K562 (cell line): Measurements from ENCODE around the gene TUT4. TPM values are rescaled to one million over a fixed set of nuclear protein-coding genes. Genes with fewer than 3 reads are reported as not detected.
A peak's percentile ranks its signal among the peaks of the same experiment; 100 is the strongest.

Experiments
- ATAC-seq: fragments of 200-7000 bp; cut with Tn5 transposase; 3 replicates; pipeline ENCODE4 v1.9.1; 2020; ENCODE audit warnings: moderate library complexity
- BruUV-seq: library from RNA; stranded (reverse); fragments of 400-500 nt; replicated peaks from 2 replicates; lab custom pipeline; 2021; lab: Mats Ljungman, UMichigan
- CTCF ChIA-PET: fragments of 300-600 bp; formaldehyde crosslinking; extraction: SDS; loops from one replicate; lab custom pipeline; 2021; ENCODE audit warnings: low intra/inter-chr PET ratio; lab: Yijun Ruan, JAX
- POLR2A ChIA-PET: fragments of 300-600, 350-650 bp; sonication (Branson Sonifier 250); formaldehyde crosslinking; extraction: SDS; loops from one replicate; lab custom pipeline; 2021; ENCODE audit warnings: antibody characterized with exemption, inconsistent platforms; lab: Yijun Ruan, JAX
- DNase-seq, 4 experiments: peaks; one replicate each; pipeline versions ENCODE4 v3.0.0 to v3.0.0-alpha.2; 2011 to 2018; ENCODE audit warnings: low spot score in 3 of 4, mixed read lengths in 3 of 4; ENCODE audit errors: extremely low read depth in 1 of 4
- FAIRE-seq: peaks from 2 replicates; lab custom pipeline; 2011; peaks lifted over from hg19 to GRCh38; lab: Jason Lieb, UNC
- H2AFZ ChIP-seq: 2 replicates; pipeline ENCODE4 v1.6.0; 2011; ENCODE audit warnings: low read depth, low read length, control low read depth, inconsistent platforms
- H3K27ac ChIP-seq: fragments of 200-600 bp; 3 replicates; pipeline ENCODE4 v1.8.0; 2011; ENCODE audit warnings: low read depth, mild to moderate bottlenecking, control low read depth, inconsistent platforms, low read length, moderate library complexity, mixed read lengths; ENCODE audit errors: extremely low read depth
- H3K27me3 ChIP-seq, 2 experiments: fragments of 300-600 bp in 1 of 2; 2 replicates in 1 of 2; 3 replicates in 1 of 2; pipeline versions ENCODE4 v1.6.0 to v1.8.0; 2011; ENCODE audit warnings: inconsistent platforms in 2 of 2, low read length in 2 of 2, mild to moderate bottlenecking in 1 of 2, mixed read lengths in 1 of 2, moderate library complexity in 1 of 2; ENCODE audit not compliant: control insufficient read depth in 2 of 2, insufficient read depth in 2 of 2
- H3K36me3 ChIP-seq: fragments of 300-600 bp; 3 replicates; pipeline ENCODE4 v1.8.0; 2011; ENCODE audit warnings: mild to moderate bottlenecking, low read length, inconsistent platforms; ENCODE audit not compliant: control insufficient read depth, insufficient read depth
- H3K4me1 ChIP-seq, 2 experiments: fragments of 200-600 bp in 1 of 2; replicated peaks in 1 of 2; 2 replicates in 1 of 2; 3 replicates in 1 of 2; pipeline versions ENCODE4 v1.5.1 to v1.8.0; 2011; ENCODE audit warnings: inconsistent platforms in 2 of 2, low read length in 2 of 2, mild to moderate bottlenecking in 1 of 2, mixed read lengths in 1 of 2, moderate library complexity in 1 of 2; ENCODE audit not compliant: control insufficient read depth in 2 of 2, insufficient read depth in 2 of 2
- H3K4me2 ChIP-seq: 2 replicates; pipeline ENCODE4 v1.6.1; 2011; ENCODE audit warnings: low read length, control low read depth, inconsistent platforms, mixed read lengths; ENCODE audit not compliant: insufficient read depth
- H3K4me3 ChIP-seq: fragments of 200-600 bp; sonication (generic), shearing (Covaris generic); 2 replicates; pipeline ENCODE4 v1.5.1; 2016; ENCODE audit warnings: control low read depth, inconsistent platforms
- H3K79me2 ChIP-seq: fragments of 200-600 bp; 3 replicates; pipeline ENCODE4 v1.8.0; 2011; ENCODE audit warnings: low read length, inconsistent platforms; ENCODE audit not compliant: control insufficient read depth, insufficient read depth
- H3K9ac ChIP-seq, 2 experiments: 2 replicates each; pipeline versions ENCODE4 v1.6.0 to v1.6.1; 2011; ENCODE audit warnings: low read depth in 2 of 2, low read length in 2 of 2, control low read depth in 1 of 2, inconsistent platforms in 1 of 2, mild to moderate bottlenecking in 1 of 2, mixed read lengths in 1 of 2; ENCODE audit not compliant: insufficient read depth in 1 of 2
- H3K9me1 ChIP-seq: one replicate; pipeline ENCODE4 v1.6.0; 2011; ENCODE audit warnings: inconsistent platforms, mild to moderate bottlenecking, low read length, moderate library complexity; ENCODE audit not compliant: control insufficient read depth, insufficient read depth
- H3K9me3 ChIP-seq: replicated peaks from 2 replicates; pipeline ENCODE4 v1.5.1; 2011; ENCODE audit warnings: low read depth, low read length, inconsistent platforms; ENCODE audit not compliant: control insufficient read depth, insufficient read depth
- H4K20me1 ChIP-seq: replicated peaks from 2 replicates; pipeline ENCODE4 v1.6.1; 2011; ENCODE audit warnings: low read length, inconsistent platforms, mixed read lengths; ENCODE audit not compliant: control insufficient read depth, insufficient read depth
- ATF7 ChIP-seq: fragments of 450-650 bp; IDR thresholded peaks from 2 replicates; pipeline ENCODE4 v1.7.1; 2014; ENCODE audit warnings: mild to moderate bottlenecking, moderate library complexity
- DMBX1 ChIP-seq: fragments of 250-450 bp; sonication (Bioruptor Pico); IDR thresholded peaks from 2 replicates; pipeline ENCODE4 v1.8.0; 2022; ENCODE audit warnings: inconsistent platforms, mild to moderate bottlenecking, moderate library complexity, borderline replicate concordance
- EP300 ChIP-seq: IDR thresholded peaks from 2 replicates; pipeline ENCODE4 v1.6.1; 2012; ENCODE audit warnings: low read length, improper control_type of control experiment
- ETV1 ChIP-seq: fragments of 450-650 bp; conservative IDR thresholded peaks from 2 replicates; pipeline ENCODE4 v1.6.1; 2016; ENCODE audit warnings: missing genetic modification characterization, control low read depth, low read depth, missing compliant biosample characterization
- GABPA ChIP-seq: fragments of 200-800 bp; sonication (Bioruptor generic); conservative IDR thresholded peaks from 2 replicates; pipeline ENCODE4 v1.6.1; 2016; ENCODE audit warnings: low read depth, missing genetic modification characterization, missing compliant biosample characterization
- KDM2B ChIP-seq: fragments of 250-450 bp; sonication (Bioruptor Pico); IDR thresholded peaks from 2 replicates; pipeline ENCODE4 v1.8.0; 2021; ENCODE audit warnings: mild to moderate bottlenecking, moderate library complexity
- KDM5B ChIP-seq: fragments of 200-600 bp; sonication (generic); IDR thresholded peaks from 2 replicates; pipeline ENCODE4 v1.6.1; 2012; ENCODE audit warnings: low read depth, mild to moderate bottlenecking, moderate library complexity, low read length, control low read depth, inconsistent platforms; ENCODE audit not compliant: insufficient replicate concordance
- MEIS2 ChIP-seq: fragments of 450-650 bp; IDR thresholded peaks from 2 replicates; pipeline ENCODE4 v1.6.1; 2014; ENCODE audit warnings: mild to moderate bottlenecking; ENCODE audit not compliant: partially characterized antibody
- MIER1 ChIP-seq: fragments of 450-650 bp; IDR thresholded peaks from 2 replicates; pipeline ENCODE4 v1.6.1; 2016; ENCODE audit warnings: antibody characterized with exemption, mild to moderate bottlenecking, low read depth
- NR2C1 ChIP-seq, 2 experiments: fragments of 450-650 bp; IDR thresholded peaks; 2 replicates each; pipeline ENCODE4 v1.6.1; 2017; ENCODE audit warnings: mild to moderate bottlenecking in 2 of 2, antibody characterized with exemption in 1 of 2, inconsistent platforms in 1 of 2, missing compliant biosample characterization in 1 of 2, missing genetic modification characterization in 1 of 2
- NR3C1 ChIP-seq: sonication (generic); formaldehyde crosslinking; IDR thresholded peaks from 2 replicates; pipeline ENCODE4 v1.8.1; 2022; ENCODE audit warnings: missing genetic modification reagents
- TBP ChIP-seq: optimal IDR thresholded peaks from 2 replicates; pipeline ENCODE3; 2011; ENCODE audit warnings: low read depth, low read length, improper control_type of control experiment
- TCF7 ChIP-seq: sonication (generic); IDR thresholded peaks from 2 replicates; pipeline ENCODE4 v1.6.1; 2016; ENCODE audit warnings: antibody characterized with exemption, borderline replicate concordance
- ZNF77 ChIP-seq: fragments of 250-450 bp; sonication (Bioruptor Pico); IDR thresholded peaks from 2 replicates; pipeline ENCODE4 v1.5.0; 2020
- WGBS: fragments of 100-300 bp; shearing (Covaris generic); methylation state at CpG from one replicate; pipeline ENCODE4 v1.1.6; 2016; ENCODE audit warnings: low coverage, mixed read lengths; ENCODE audit not compliant: insufficient coverage; ENCODE audit errors: missing lambda C conversion rate; 5-methylcytosine and 5-hydroxymethylcytosine counted together
- in situ Hi-C: fragments of 300-500 bp; cut with MboI; formaldehyde crosslinking; loops from 4 replicates; pipeline ENCODE4 v1.15.0; 2018; ENCODE audit warnings: inconsistent platforms, mixed read lengths
- intact Hi-C: fragments of 100-400 bp; cut with micrococcal nuclease; formaldehyde crosslinking; loops from 2 replicates; pipeline ENCODE4 v1.14.2; 2022
- polyA plus RNA-seq, 8 experiments: library from polyadenylated mRNA; depleted of rRNA in 4 of 8; stranded (reverse) in 5 of 8; unstranded in 3 of 8; fragments of >200 nt; fragmentation: Nextera tagmentation in 2 of 8; fragmentation: Illumina TruSeq in 1 of 8; extraction: Ambion mirVana in 2 of 8; extraction: Trizol in 1 of 8; gene quantifications; 2 replicates each; pipeline versions ENCODE4 v1.2.1 to v1.2.3, GENCODE V29; 2011 to 2014; ENCODE audit warnings: inconsistent platforms in 1 of 8, missing spikeins in 1 of 8
- total RNA-seq, 7 experiments: library from RNA; depleted of rRNA in 6 of 7; stranded (reverse); fragments of >200 nt in 6 of 7; fragmentation: Illumina TruSeq in 2 of 7; extraction: Trizol in 2 of 7; gene quantifications; 2 replicates each; pipeline versions ENCODE4 v1.2.1 to v1.2.3, GENCODE V29; 2011 to 2021; ENCODE audit warnings: low replicate concordance in 1 of 7
- TF ChIP-seq, protein P1 (sequence below): IDR thresholded peaks from 3 replicates; pipeline ENCODE4 v1.6.1; 2011; ENCODE audit warnings: borderline replicate concordance, mild to moderate bottlenecking, moderate library complexity; ENCODE audit not compliant: insufficient read length; ENCODE audit errors: extremely low read depth
- TF ChIP-seq, protein P2 (sequence below), 2 experiments: fragments of 450-650 bp; IDR thresholded peaks; 2 replicates each; pipeline ENCODE4 v1.6.1; 2018; ENCODE audit warnings: mild to moderate bottlenecking in 2 of 2, low read depth in 1 of 2; ENCODE audit not compliant: partially characterized antibody in 2 of 2

The TUT4 gene
- total and polyA plus RNA-seq, 9 of the 15 experiments (the other 6 are each of a cell fraction or from before 2014, with no cell fraction given) = 15.8 to 53.5 (median 36.7) TPM

DNA sequence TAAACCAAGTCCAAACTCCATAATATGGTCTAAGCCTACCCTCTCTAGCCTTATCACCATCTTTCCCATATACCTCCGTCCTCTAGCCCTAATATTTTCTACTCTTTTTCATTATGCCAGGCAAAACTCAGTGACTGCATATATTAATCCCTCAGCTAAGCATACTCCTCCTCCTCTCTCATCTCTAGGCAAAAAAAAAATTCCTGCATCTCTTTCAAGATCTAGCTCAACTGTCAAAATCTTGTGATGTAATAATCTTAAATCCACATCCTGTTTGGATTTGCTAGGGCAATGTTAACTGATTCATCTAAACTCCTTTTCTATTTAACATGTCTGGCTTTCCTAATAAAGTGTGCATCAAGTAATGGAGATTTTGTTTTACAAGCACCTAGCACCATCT is 128.1 kb downstream of the TUT4 start:
- CTCF ChIA-PET = interaction anchor here (0.6 kb wide), 1 partner anchor 242 kb away, joined by 3 read pairs; no protein-coding TSS in a partner anchor
- H3K27ac ChIP-seq = peak overlapping the region; percentile 56; the same call in 2 of the 3 replicates
- WGBS = 86% methylated on average over 1 of the region's 1 CpG
- TF ChIP-seq KDM5B (no peak), MEIS2 (peak; percentile 13), ZNF77 (no peak), ETV1 (0 out of 2 replicates have a peak, but pooled peaks have one; percentile 47), ATF7 (0 out of 2 replicates have a peak, but pooled peaks have one; percentile 12), EP300 (peak; percentile 56; the same call in 1 of the 2 replicates), NR2C1 (IDR thresholded peaks at IDR 0.05) (no peak), NR2C1 (tag; IDR thresholded peaks at IDR 0.05) (no peak), TCF7 (no peak), GABPA (tag) (peak; percentile 31; the same call in 1 of the 2 replicates), TBP (no peak), NR3C1 (no peak), MIER1 (no peak), KDM2B (CRISPR knock-in tag) (no peak), DMBX1 (CRISPR knock-in tag) (no peak)
- TF ChIP-seq, protein P1, sequence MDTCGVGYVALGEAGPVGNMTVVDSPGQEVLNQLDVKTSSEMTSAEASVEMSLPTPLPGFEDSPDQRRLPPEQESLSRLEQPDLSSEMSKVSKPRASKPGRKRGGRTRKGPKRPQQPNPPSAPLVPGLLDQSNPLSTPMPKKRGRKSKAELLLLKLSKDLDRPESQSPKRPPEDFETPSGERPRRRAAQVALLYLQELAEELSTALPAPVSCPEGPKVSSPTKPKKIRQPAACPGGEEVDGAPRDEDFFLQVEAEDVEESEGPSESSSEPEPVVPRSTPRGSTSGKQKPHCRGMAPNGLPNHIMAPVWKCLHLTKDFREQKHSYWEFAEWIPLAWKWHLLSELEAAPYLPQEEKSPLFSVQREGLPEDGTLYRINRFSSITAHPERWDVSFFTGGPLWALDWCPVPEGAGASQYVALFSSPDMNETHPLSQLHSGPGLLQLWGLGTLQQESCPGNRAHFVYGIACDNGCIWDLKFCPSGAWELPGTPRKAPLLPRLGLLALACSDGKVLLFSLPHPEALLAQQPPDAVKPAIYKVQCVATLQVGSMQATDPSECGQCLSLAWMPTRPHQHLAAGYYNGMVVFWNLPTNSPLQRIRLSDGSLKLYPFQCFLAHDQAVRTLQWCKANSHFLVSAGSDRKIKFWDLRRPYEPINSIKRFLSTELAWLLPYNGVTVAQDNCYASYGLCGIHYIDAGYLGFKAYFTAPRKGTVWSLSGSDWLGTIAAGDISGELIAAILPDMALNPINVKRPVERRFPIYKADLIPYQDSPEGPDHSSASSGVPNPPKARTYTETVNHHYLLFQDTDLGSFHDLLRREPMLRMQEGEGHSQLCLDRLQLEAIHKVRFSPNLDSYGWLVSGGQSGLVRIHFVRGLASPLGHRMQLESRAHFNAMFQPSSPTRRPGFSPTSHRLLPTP = no peak
- TF ChIP-seq, protein P2, sequence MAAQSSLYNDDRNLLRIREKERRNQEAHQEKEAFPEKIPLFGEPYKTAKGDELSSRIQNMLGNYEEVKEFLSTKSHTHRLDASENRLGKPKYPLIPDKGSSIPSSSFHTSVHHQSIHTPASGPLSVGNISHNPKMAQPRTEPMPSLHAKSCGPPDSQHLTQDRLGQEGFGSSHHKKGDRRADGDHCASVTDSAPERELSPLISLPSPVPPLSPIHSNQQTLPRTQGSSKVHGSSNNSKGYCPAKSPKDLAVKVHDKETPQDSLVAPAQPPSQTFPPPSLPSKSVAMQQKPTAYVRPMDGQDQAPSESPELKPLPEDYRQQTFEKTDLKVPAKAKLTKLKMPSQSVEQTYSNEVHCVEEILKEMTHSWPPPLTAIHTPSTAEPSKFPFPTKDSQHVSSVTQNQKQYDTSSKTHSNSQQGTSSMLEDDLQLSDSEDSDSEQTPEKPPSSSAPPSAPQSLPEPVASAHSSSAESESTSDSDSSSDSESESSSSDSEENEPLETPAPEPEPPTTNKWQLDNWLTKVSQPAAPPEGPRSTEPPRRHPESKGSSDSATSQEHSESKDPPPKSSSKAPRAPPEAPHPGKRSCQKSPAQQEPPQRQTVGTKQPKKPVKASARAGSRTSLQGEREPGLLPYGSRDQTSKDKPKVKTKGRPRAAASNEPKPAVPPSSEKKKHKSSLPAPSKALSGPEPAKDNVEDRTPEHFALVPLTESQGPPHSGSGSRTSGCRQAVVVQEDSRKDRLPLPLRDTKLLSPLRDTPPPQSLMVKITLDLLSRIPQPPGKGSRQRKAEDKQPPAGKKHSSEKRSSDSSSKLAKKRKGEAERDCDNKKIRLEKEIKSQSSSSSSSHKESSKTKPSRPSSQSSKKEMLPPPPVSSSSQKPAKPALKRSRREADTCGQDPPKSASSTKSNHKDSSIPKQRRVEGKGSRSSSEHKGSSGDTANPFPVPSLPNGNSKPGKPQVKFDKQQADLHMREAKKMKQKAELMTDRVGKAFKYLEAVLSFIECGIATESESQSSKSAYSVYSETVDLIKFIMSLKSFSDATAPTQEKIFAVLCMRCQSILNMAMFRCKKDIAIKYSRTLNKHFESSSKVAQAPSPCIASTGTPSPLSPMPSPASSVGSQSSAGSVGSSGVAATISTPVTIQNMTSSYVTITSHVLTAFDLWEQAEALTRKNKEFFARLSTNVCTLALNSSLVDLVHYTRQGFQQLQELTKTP (IDR thresholded peaks at IDR 0.05; ENCODE audit: low read depth in 1 of 2, partially characterized antibody in 2 of 2) = peak in 1 of 2 experiments; percentile 2

More for the DNA sequence above, 128.1 kb downstream of the TUT4 start:
- H3K79me2 ChIP-seq = no peaks in the 10 kb centered on the region
- H3K4me3 ChIP-seq = no peak overlapping the region
- H3K9me3 ChIP-seq = no peaks in the 10 kb centered on the region
- H2AFZ ChIP-seq = no peak overlapping the region
- peaks cover 48% of the 10 kb centered on the region; the same call in 2 of the 3 replicates for H3K36me3 ChIP-seq
- peaks cover 0 to 21% of the 10 kb centered on the region in 2 experiments; a peak in 4 of 5 replicates for H3K4me1 ChIP-seq
- H3K9ac ChIP-seq = no peak overlapping the region
- DNase-seq (no peak), ATAC-seq (peak; percentile 14), FAIRE-seq (no peak)
- BruUV-seq = no TSS peak
- H3K4me2 ChIP-seq = no peak overlapping the region
- in situ Hi-C loops = no loop called here
- intact Hi-C loops = no loop called here
- no peaks in the 10 kb centered on the region for H3K9me1 ChIP-seq
- POLR2A ChIA-PET = interaction anchor here (0.6 to 2.1 kb wide), 6 partner anchors 8 to 235 kb away, joined by 3 to 10 read pairs (median 5); partner anchors contain the start of genes ORC1 and PRPF38A
- no peaks in the 10 kb centered on the region for H4K20me1 ChIP-seq
- no peaks in the 10 kb centered on the region for H3K27me3 ChIP-seq
